Keratinocyte (primary cell): ENCODE data around the gene PIK3CB. TPM values are rescaled to one million over a fixed set of nuclear protein-coding genes. Genes with fewer than 3 reads are reported as not detected.

Experiments used
- DNase-seq: peaks from one replicate; pipeline ENCODE4 v3.0.0-alpha.2; 2011; ENCODE audit warnings: low read depth, missing footprints, low spot score
- FAIRE-seq: peaks from 2 replicates; lab custom pipeline; 2011; peaks lifted over from hg19 to GRCh38; lab: Jason Lieb, UNC
- H2AFZ ChIP-seq: 2 replicates; pipeline ENCODE4 v1.6.0; 2012; ENCODE audit warnings: low read length, control low read depth, inconsistent platforms; ENCODE audit not compliant: control insufficient read depth
- H3K27ac ChIP-seq: 2 replicates; pipeline ENCODE4 v1.5.1; 2011; ENCODE audit warnings: low read length; ENCODE audit not compliant: control insufficient read depth, insufficient read depth
- H3K27me3 ChIP-seq: 3 replicates; pipeline ENCODE4 v1.6.0; 2011; ENCODE audit warnings: low read length; ENCODE audit not compliant: control insufficient read depth, insufficient read depth; ENCODE audit errors: extremely low read depth
- H3K36me3 ChIP-seq, 2 experiments: 2 replicates in 1 of 2; 3 replicates in 1 of 2; pipeline ENCODE4 v1.5.1; 2011; ENCODE audit warnings: low read length in 2 of 2, mild to moderate bottlenecking in 1 of 2; ENCODE audit not compliant: control insufficient read depth in 2 of 2, insufficient read depth in 2 of 2; ENCODE audit errors: extremely low read depth in 1 of 2
- H3K4me1 ChIP-seq: 3 replicates; pipeline ENCODE4 v1.5.1; 2011; ENCODE audit warnings: low read length; ENCODE audit not compliant: control insufficient read depth, insufficient read depth; ENCODE audit errors: extremely low read depth
- H3K4me2 ChIP-seq: 3 replicates; pipeline ENCODE4 v1.6.0; 2011; ENCODE audit warnings: low read depth, low read length; ENCODE audit not compliant: control insufficient read depth, insufficient read depth; ENCODE audit errors: extremely low read depth
- H3K4me3 ChIP-seq, 3 experiments: fragments of 200-600 bp in 1 of 3; sonication (generic) in 1 of 3; 2 replicates in 2 of 3; 3 replicates in 1 of 3; pipeline ENCODE4 v1.5.1; 2011 to 2016; ENCODE audit warnings: low read length in 3 of 3, mild to moderate bottlenecking in 3 of 3, control low read depth in 2 of 3, inconsistent platforms in 1 of 3, low read depth in 1 of 3, mixed read lengths in 1 of 3, mixed run types in 1 of 3, moderate library complexity in 1 of 3; ENCODE audit not compliant: control insufficient read depth in 2 of 3, insufficient read depth in 2 of 3; ENCODE audit errors: extremely low read depth in 1 of 3
- H3K79me2 ChIP-seq: 2 replicates; pipeline ENCODE4 v1.6.0; 2012; ENCODE audit warnings: low read length; ENCODE audit not compliant: control insufficient read depth, insufficient read depth
- H3K9ac ChIP-seq: 3 replicates; pipeline ENCODE4 v1.6.0; 2011; ENCODE audit warnings: low read length; ENCODE audit not compliant: control insufficient read depth, insufficient read depth; ENCODE audit errors: extremely low read depth
- H3K9me1 ChIP-seq: 3 replicates; pipeline ENCODE4 v1.6.0; 2011; ENCODE audit warnings: low read length; ENCODE audit not compliant: control insufficient read depth, insufficient read depth; ENCODE audit errors: extremely low read depth
- H3K9me3 ChIP-seq: 2 replicates; pipeline ENCODE4 v1.5.1; 2012; ENCODE audit warnings: low read depth, low read length; ENCODE audit not compliant: control insufficient read depth
- H4K20me1 ChIP-seq: 3 replicates; pipeline ENCODE4 v1.6.0; 2011; ENCODE audit warnings: low read length; ENCODE audit not compliant: control insufficient read depth, insufficient read depth; ENCODE audit errors: extremely low read depth
- CTCF ChIP-seq, 3 experiments: IDR thresholded peaks in 1 of 3; conservative IDR thresholded peaks in 1 of 3; optimal IDR thresholded peaks in 1 of 3; 2 replicates in 2 of 3; 3 replicates in 1 of 3; pipeline versions ENCODE3 to v1.5.1; 2011; ENCODE audit warnings: low read length in 3 of 3, mild to moderate bottlenecking in 3 of 3, moderate library complexity in 2 of 3, control low read depth in 1 of 3, inconsistent platforms in 1 of 3; ENCODE audit not compliant: insufficient read depth in 2 of 3; ENCODE audit errors: extremely low read depth in 1 of 3
- EZH2 ChIP-seq: IDR thresholded peaks from one replicate; pipeline ENCODE4 v1.6.1; 2012; ENCODE audit warnings: inconsistent platforms, mild to moderate bottlenecking, low read length, moderate library complexity
- dilution Hi-C: fragments of 300-500 bp; cut with MboI; formaldehyde crosslinking; loops from one replicate; pipeline ENCODE4 v1.7.0; 2020; ENCODE audit warnings: low sequenced_read_pairs; ENCODE audit not compliant: extremely low pct_ligation_motif_present
- polyA plus RNA-seq, 5 experiments: library from polyadenylated mRNA; depleted of rRNA in 3 of 5; stranded (reverse) in 3 of 5; stranded (forward) in 1 of 5; unstranded in 1 of 5; fragments of >200 nt; gene quantifications; 1 replicate in 1 of 5; 2 replicates in 3 of 5; 3 replicates in 1 of 5; pipeline versions ENCODE4 v1.2.1 to v1.2.3, GENCODE V29; 2011 to 2012; ENCODE audit warnings: missing spikeins in 2 of 5, low read depth in 1 of 5, low replicate concordance in 1 of 5

Gene PIK3CB
- polyA plus RNA-seq, 1 donor (not counting 4 experiments of a cell fraction or from before 2014, with no cell fraction given), result 19.9 TPM

- no peak overlapping the region for H2AFZ ChIP-seq
- TF ChIP-seq EZH2 (no peak), CTCF (optimal IDR thresholded peaks at IDR 0.05 in 1 of 3, IDR thresholded peaks at IDR 0.05 in 1 of 3, conservative IDR thresholded peaks at IDR 0.05 in 1 of 3; ENCODE audit: extremely low read depth in 1 of 3, insufficient read depth in 2 of 3, low read length in 3 of 3) (no peak)
- dilution Hi-C loops, result no loop called here
- no peak overlapping the region for H3K9ac ChIP-seq
- H3K79me2 ChIP-seq, result no peaks in the 10 kb centered on the region
- no peaks in the 10 kb centered on the region for H4K20me1 ChIP-seq
- H3K36me3 ChIP-seq, result peaks cover 0 to 9% of the 10 kb centered on the region in 2 experiments
- no peaks in the 10 kb centered on the region for H3K9me3 ChIP-seq
- H3K27ac ChIP-seq, result no peak overlapping the region
- no peaks in the 10 kb centered on the region for H3K9me1 ChIP-seq
- FAIRE-seq (no peak), DNase-seq (no peak)
- no peak overlapping the region for H3K4me3 ChIP-seq
- H3K4me2 ChIP-seq, result no peak overlapping the region
- no peaks in the 10 kb centered on the region for H3K27me3 ChIP-seq
- no peaks in the 10 kb centered on the region for H3K4me1 ChIP-seq
Measured at GRCh38 chr3:138646008-138646407, 188.7 kb downstream of the PIK3CB start.

- FAIRE-seq, result no peak
- dilution Hi-C loops, result no loop called here
- no peaks in the 10 kb centered on the region for H3K79me2 ChIP-seq
- no peaks in the 10 kb centered on the region for H3K4me1 ChIP-seq
- no peak overlapping the region for H2AFZ ChIP-seq
- no peak for DNase-seq
- H3K27me3 ChIP-seq, result no peaks in the 10 kb centered on the region
- no peaks in the 10 kb centered on the region for H3K9me1 ChIP-seq
- no peaks in the 10 kb centered on the region for H3K36me3 ChIP-seq
- no peaks in the 10 kb centered on the region for H3K9me3 ChIP-seq
- no peak overlapping the region for H3K9ac ChIP-seq
- TF ChIP-seq EZH2 (no peak), CTCF (optimal IDR thresholded peaks at IDR 0.05 in 1 of 3, IDR thresholded peaks at IDR 0.05 in 1 of 3, conservative IDR thresholded peaks at IDR 0.05 in 1 of 3; ENCODE audit: extremely low read depth in 1 of 3, insufficient read depth in 2 of 3, low read length in 3 of 3) (no peak)
- no peak overlapping the region for H3K27ac ChIP-seq
- H3K4me2 ChIP-seq, result no peak overlapping the region
- H3K4me3 ChIP-seq, result no peak overlapping the region
- H4K20me1 ChIP-seq, result no peaks in the 10 kb centered on the region
Measured at GRCh38 chr3:138642927-138643253, 191.8 kb downstream of the PIK3CB start.
